GM12892 (cell line): ENCODE measurements around the gene GPD1.

Source experiments
- POLR2A ChIP-seq: IDR thresholded peaks from 2 replicates; pipeline ENCODE4 v1.6.1; 2011; ENCODE audit warnings: low read depth, low read length, control low read depth
- POLR2AphosphoS5 ChIP-seq: IDR thresholded peaks from 2 replicates; pipeline ENCODE4 v1.6.1; 2011; ENCODE audit warnings: low read depth, low read length, control low read depth
- TAF1 ChIP-seq: IDR thresholded peaks from 2 replicates; pipeline ENCODE4 v1.6.1; 2011; ENCODE audit warnings: low read depth, mild to moderate bottlenecking, control low read depth, low read length, borderline replicate concordance

- no peak for TF ChIP-seq POLR2A
- no peak for TF ChIP-seq POLR2AphosphoS5
- no peak for TF ChIP-seq TAF1
Observed at GRCh38 chr12:50057000-50057841, 46.6 kb upstream of the GPD1 start, which contains the start of gene ASIC1.
